Endodermal cell (in vitro differentiated cells): Measurements from ENCODE around the gene HMGN3. TPM values are rescaled to one million over a fixed set of nuclear protein-coding genes. Genes with fewer than 3 reads are reported as not detected.
A peak's percentile ranks its signal among the peaks of the same experiment; 100 is the strongest.

ENCODE experiments used
- DNase-seq: peaks from one replicate; pipeline ENCODE4 v3.0.0-alpha.2; 2017
- H3K27ac ChIP-seq: 2 replicates; pipeline ENCODE4 v1.5.1; 2013; ENCODE audit warnings: mild to moderate bottlenecking, low read depth, low read length, moderate library complexity
- H3K27me3 ChIP-seq: 2 replicates; pipeline ENCODE4 v1.6.1; 2013; ENCODE audit warnings: mild to moderate bottlenecking, low read length, moderate library complexity; ENCODE audit not compliant: insufficient read depth, control insufficient read depth, poor library complexity, severe bottlenecking
- H3K36me3 ChIP-seq: 2 replicates; pipeline ENCODE4 v1.7.0; 2013; ENCODE audit warnings: mild to moderate bottlenecking, low read length, moderate library complexity; ENCODE audit not compliant: control insufficient read depth, insufficient read depth
- H3K4me1 ChIP-seq: one replicate; pipeline ENCODE4 v1.7.0; 2013; ENCODE audit warnings: low read length; ENCODE audit not compliant: control insufficient read depth, insufficient read depth
- H3K4me3 ChIP-seq: 2 replicates; pipeline ENCODE4 v1.5.1; 2013; ENCODE audit warnings: mild to moderate bottlenecking, low read length, moderate library complexity
- H3K9ac ChIP-seq: 2 replicates; pipeline ENCODE4 v1.6.1; 2013; ENCODE audit warnings: mild to moderate bottlenecking, low read length, moderate library complexity; ENCODE audit not compliant: poor library complexity, severe bottlenecking; ENCODE audit errors: extremely low read depth
- H3K9me3 ChIP-seq: 2 replicates; pipeline ENCODE4 v1.6.1; 2013; ENCODE audit warnings: mild to moderate bottlenecking, low read length, moderate library complexity; ENCODE audit not compliant: control insufficient read depth
- H3K27ac Mint-ChIP-seq: 2 replicates; pipeline ENCODE4 v1.8.0; 2020; ENCODE audit warnings: mixed read lengths
- H3K27me3 Mint-ChIP-seq: 2 replicates; pipeline ENCODE4 v1.8.0; 2021; ENCODE audit warnings: mild to moderate bottlenecking, mixed read lengths; ENCODE audit not compliant: insufficient read depth
- H3K36me3 Mint-ChIP-seq: 2 replicates; pipeline ENCODE4 v1.8.0; 2020; ENCODE audit warnings: low read depth, mixed read lengths
- H3K4me1 Mint-ChIP-seq: 2 replicates; pipeline ENCODE4 v1.8.0; 2020; ENCODE audit warnings: mixed read lengths
- H3K4me3 Mint-ChIP-seq: 2 replicates; pipeline ENCODE4 v1.8.0; 2020; ENCODE audit warnings: mild to moderate bottlenecking, moderate library complexity, mixed read lengths
- H3K9me3 Mint-ChIP-seq: 2 replicates; pipeline ENCODE4 v1.8.0; 2020; ENCODE audit warnings: mild to moderate bottlenecking, mixed read lengths
- CTCF ChIP-seq: fragments of 200-600 bp; sonication (generic); conservative IDR thresholded peaks from 2 replicates; pipeline ENCODE4 v1.5.0; 2021; ENCODE audit warnings: antibody characterized with exemption, mild to moderate bottlenecking
- WGBS, 2 experiments: methylation state at CpG; one replicate each; pipeline versions ENCODE4 v1.1.5 to v1.1.7; 2013; ENCODE audit warnings: missing lambda C conversion rate in 2 of 2, mixed read lengths in 1 of 2; ENCODE audit not compliant: insufficient coverage in 1 of 2, insufficient read length in 1 of 2; 5-methylcytosine and 5-hydroxymethylcytosine counted together
- total RNA-seq, 2 donors: library from RNA; stranded (reverse); fragmentation: NEBNext Ultra II Directional in 1 of 2; extraction: Animal tissue kit (Norgen Biotek cat#: 25700) in 1 of 2; gene quantifications; 2 replicates in 1 of 2; 3 replicates in 1 of 2; pipeline ENCODE4 v1.2.1, GENCODE V29; 2021

The HMGN3 gene
- total RNA-seq, 2 donors from 2014 or later, result 139 to 157 TPM

DNA sequence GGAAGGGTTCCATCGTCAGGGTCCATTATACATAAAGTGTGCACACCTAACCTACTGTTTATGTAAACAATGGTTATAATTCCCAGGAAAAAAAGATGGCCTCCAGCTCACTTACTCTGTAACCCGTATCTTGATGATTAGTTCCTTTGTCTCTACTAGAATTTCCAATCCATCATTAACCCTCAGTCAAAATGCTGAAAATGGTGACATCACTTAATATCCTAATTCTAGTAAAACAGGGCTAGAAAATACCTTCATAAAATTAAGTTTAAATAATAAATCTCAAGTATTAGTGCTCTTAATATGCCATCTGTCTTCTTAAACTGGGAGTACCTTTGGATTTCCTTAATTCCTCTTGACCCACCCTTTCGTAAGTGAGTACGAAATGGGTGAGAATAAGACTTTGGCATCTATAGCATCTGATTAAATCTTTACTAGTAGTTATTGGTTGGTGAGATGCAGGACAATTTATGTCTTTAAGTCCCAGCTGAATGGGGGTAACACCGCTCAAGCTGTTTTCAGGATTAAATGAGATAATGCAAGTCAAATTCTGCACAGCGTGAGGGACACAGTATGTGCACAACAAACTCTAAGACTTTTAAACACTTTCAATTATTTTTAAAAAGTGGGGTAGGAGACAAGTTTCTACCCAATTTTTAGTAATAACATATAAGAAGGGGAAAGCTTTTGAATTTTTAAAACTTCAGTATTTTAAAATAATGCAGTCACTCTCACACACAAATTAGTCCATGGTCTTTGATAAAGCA lies 1.6 kb downstream of the HMGN3 start:
- H3K9me3 Mint-ChIP-seq, result peaks cover 9% of the 10 kb centered on the region
- peaks cover 15% of the 10 kb centered on the region for H3K36me3 Mint-ChIP-seq
- Histone ChIP-seq H3K36me3 (peaks cover 3% of the 10 kb centered on the region), H3K4me3 (peak overlapping the region; percentile 97), H3K9ac (peak overlapping the region; percentile 67), H3K9me3 (peaks cover 7% of the 10 kb centered on the region), H3K27me3 (no peaks in the 10 kb centered on the region), H3K4me1 (peaks cover 4% of the 10 kb centered on the region), H3K27ac (no peak overlapping the region)
- peak overlapping the region; percentile 92 for H3K27ac Mint-ChIP-seq
- 83 to 91% methylated on average over 1 to 5 of the region's 6 CpGs for WGBS, 2 experiments
- H3K27me3 Mint-ChIP-seq, result peaks cover 6% of the 10 kb centered on the region
- no peak for DNase-seq
- peak overlapping the region; percentile 83 for H3K4me3 Mint-ChIP-seq
- H3K4me1 Mint-ChIP-seq, result peaks cover 16% of the 10 kb centered on the region
- TF ChIP-seq CTCF, result no peak

DNA sequence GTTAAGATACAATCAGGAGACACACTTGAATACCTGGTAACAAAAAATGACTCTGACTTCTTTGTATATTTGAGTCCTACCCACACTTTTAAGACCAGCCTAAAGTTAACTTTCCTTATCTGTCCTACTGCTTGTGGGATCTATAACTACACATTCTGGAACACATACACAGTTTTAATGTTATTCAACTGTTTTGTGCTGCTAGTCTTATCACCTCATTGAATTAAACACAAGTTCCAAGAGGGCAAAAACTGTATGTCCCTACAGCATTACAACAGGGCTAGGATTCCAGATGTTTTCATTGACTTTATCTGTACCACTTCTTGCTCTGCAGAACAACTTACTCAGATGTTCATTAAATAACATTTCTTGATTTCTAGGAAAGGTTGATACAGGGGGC lies 2.8 kb downstream of the HMGN3 start:
- Mint-ChIP-seq H3K4me1 (peaks cover 20% of the 10 kb centered on the region), H3K4me3 (no peak overlapping the region), H3K9me3 (peaks cover 9% of the 10 kb centered on the region), H3K27me3 (peaks cover 6% of the 10 kb centered on the region), H3K36me3 (peaks cover 15% of the 10 kb centered on the region), H3K27ac (no peak overlapping the region)
- Histone ChIP-seq H3K36me3 (peaks cover 3% of the 10 kb centered on the region), H3K4me1 (peaks cover 4% of the 10 kb centered on the region), H3K27ac (no peak overlapping the region), H3K9ac (no peak overlapping the region), H3K4me3 (no peak overlapping the region), H3K9me3 (peaks cover 7% of the 10 kb centered on the region), H3K27me3 (no peaks in the 10 kb centered on the region)
- DNase-seq, result no peak
- TF ChIP-seq CTCF, result no peak

GRCh38 chr6:79231101-79231500 lies 3.4 kb downstream of the HMGN3 start:
- Histone ChIP-seq H3K4me1 (peaks cover 6% of the 10 kb centered on the region), H3K27ac (no peak overlapping the region), H3K36me3 (peaks cover 3% of the 10 kb centered on the region), H3K27me3 (no peaks in the 10 kb centered on the region), H3K4me3 (no peak overlapping the region), H3K9me3 (peaks cover 7% of the 10 kb centered on the region), H3K9ac (no peak overlapping the region)
- peaks cover 23% of the 10 kb centered on the region for H3K4me1 Mint-ChIP-seq
- H3K4me3 Mint-ChIP-seq, result no peak overlapping the region
- no peak overlapping the region for H3K27ac Mint-ChIP-seq
- DNase-seq, result no peak
- peaks cover 9% of the 10 kb centered on the region for H3K9me3 Mint-ChIP-seq
- H3K36me3 Mint-ChIP-seq, result peaks cover 15% of the 10 kb centered on the region
- no peak for TF ChIP-seq CTCF
- H3K27me3 Mint-ChIP-seq, result peaks cover 5% of the 10 kb centered on the region
- WGBS, 2 experiments, result 96 to 100% methylated on average over 1 to 4 of the region's 4 CpGs
